SU-DHL-6 (cell line): ENCODE results near the gene CTNND2.

Experiments used
- H2AFZ ChIP-seq: fragments of 200-600 bp; sonication (generic); 2 replicates; pipeline ENCODE4 v1.6.1; 2014; ENCODE audit warnings: low read depth, mild to moderate bottlenecking, moderate library complexity, mixed read lengths, antibody characterized with exemption, low read length; ENCODE audit not compliant: severe bottlenecking
- H3F3A ChIP-seq: fragments of 200-600 bp; shearing (Covaris generic); 2 replicates; pipeline ENCODE4 v1.6.0; 2016; ENCODE audit warnings: antibody characterized with exemption, mild to moderate bottlenecking; ENCODE audit not compliant: insufficient read depth
- H3K27ac ChIP-seq: fragments of 200-600 bp; sonication (generic); 2 replicates; pipeline ENCODE4 v1.5.1; 2016; ENCODE audit warnings: low read depth, mild to moderate bottlenecking, low read length, moderate library complexity, mixed read lengths
- H3K27me3 ChIP-seq: fragments of 200-600 bp; sonication (generic), shearing (Covaris generic); 2 replicates; pipeline ENCODE4 v1.6.0; 2014; ENCODE audit warnings: mild to moderate bottlenecking, low read length
- H3K36me3 ChIP-seq: fragments of 200-600 bp; sonication (generic); 2 replicates; pipeline ENCODE4 v1.6.1; 2014; ENCODE audit warnings: mild to moderate bottlenecking, low read length, mixed read lengths
- H3K4me2 ChIP-seq: fragments of 300-600, 200-600 bp; shearing (Covaris generic), sonication (generic); 2 replicates; pipeline ENCODE4 v1.6.0; 2014; ENCODE audit warnings: low read length, low read depth, mild to moderate bottlenecking; ENCODE audit not compliant: poor library complexity, severe bottlenecking
- H3K4me3 ChIP-seq: fragments of 200-600 bp; sonication (generic); 2 replicates; pipeline ENCODE4 v1.5.1; 2014; ENCODE audit warnings: antibody characterized with exemption, low read length, mild to moderate bottlenecking, mixed read lengths; ENCODE audit not compliant: insufficient read depth, poor library complexity, severe bottlenecking
- H3K79me2 ChIP-seq: fragments of 200-600 bp; sonication (generic); 2 replicates; pipeline ENCODE4 v1.6.1; 2014; ENCODE audit warnings: mild to moderate bottlenecking, low read length, moderate library complexity; ENCODE audit not compliant: insufficient read depth
- H3K9ac ChIP-seq: fragments of 200-600 bp; sonication (generic); 2 replicates; pipeline ENCODE4 v1.7.0; 2014; ENCODE audit warnings: mild to moderate bottlenecking, low read length
- H3K9me2 ChIP-seq: fragments of 200-600 bp; sonication (generic); replicated peaks from 2 replicates; pipeline ENCODE4 v1.6.1; 2014; ENCODE audit warnings: low read length; ENCODE audit not compliant: insufficient read depth
- H3K9me3 ChIP-seq: fragments of 200-600 bp; sonication (generic); 2 replicates; pipeline ENCODE4 v1.6.1; 2014; ENCODE audit warnings: low read length, mixed read lengths; ENCODE audit not compliant: insufficient read depth
- H4K20me1 ChIP-seq: fragments of 200-600 bp; sonication (generic); 2 replicates; pipeline ENCODE4 v1.6.1; 2014; ENCODE audit warnings: low read depth, mild to moderate bottlenecking, antibody characterized with exemption, low read length, moderate library complexity, mixed read lengths
- CTCF ChIP-seq: fragments of 200-600 bp; sonication (generic); IDR thresholded peaks from one replicate; pipeline ENCODE4 v1.5.1; 2017; ENCODE audit warnings: antibody characterized with exemption, mild to moderate bottlenecking, low read length, moderate library complexity; ENCODE audit not compliant: insufficient read depth, poor library complexity, severe bottlenecking
- EZH2phosphoT487 ChIP-seq: fragments of 200-600 bp; sonication (generic), shearing (Covaris generic); conservative IDR thresholded peaks from 2 replicates; pipeline ENCODE4 v1.6.1; 2018; ENCODE audit warnings: mild to moderate bottlenecking, antibody characterized with exemption, low read length, moderate library complexity, mixed read lengths

Gene CTNND2

GRCh38 chr5:11504065-11504885, 400.0 kb downstream of the CTNND2 start:
- no peaks in the 10 kb centered on the region for H3K36me3 ChIP-seq
- no peaks in the 10 kb centered on the region for H3K27me3 ChIP-seq
- TF ChIP-seq EZH2phosphoT487 (no peak), CTCF (no peak)
- H2AFZ ChIP-seq: no peak overlapping the region
- H4K20me1 ChIP-seq: no peaks in the 10 kb centered on the region
- H3K9me2 ChIP-seq: no peaks in the 10 kb centered on the region
- H3K27ac ChIP-seq: no peak overlapping the region
- H3F3A ChIP-seq: no peaks in the 10 kb centered on the region
- no peak overlapping the region for H3K4me2 ChIP-seq
- H3K79me2 ChIP-seq: no peaks in the 10 kb centered on the region
- no peak overlapping the region for H3K4me3 ChIP-seq
- H3K9me3 ChIP-seq: no peaks in the 10 kb centered on the region
- H3K9ac ChIP-seq: no peak overlapping the region

- H3K4me2 ChIP-seq: no peak overlapping the region
- H4K20me1 ChIP-seq: no peaks in the 10 kb centered on the region
- no peaks in the 10 kb centered on the region for H3K79me2 ChIP-seq
- no peaks in the 10 kb centered on the region for H3K9me2 ChIP-seq
- no peak overlapping the region for H3K4me3 ChIP-seq
- no peak for TF ChIP-seq CTCF
- no peak for TF ChIP-seq EZH2phosphoT487
- no peaks in the 10 kb centered on the region for H3F3A ChIP-seq
- H3K9me3 ChIP-seq: no peaks in the 10 kb centered on the region
- H3K36me3 ChIP-seq: no peaks in the 10 kb centered on the region
- H3K27me3 ChIP-seq: no peaks in the 10 kb centered on the region
- no peak overlapping the region for H3K9ac ChIP-seq
- no peak overlapping the region for H3K27ac ChIP-seq
- H2AFZ ChIP-seq: no peak overlapping the region
Observed at GRCh38 chr5:11502783-11503182, 401.5 kb downstream of the CTNND2 start.

- no peaks in the 10 kb centered on the region for H3K27me3 ChIP-seq
- H3K9ac ChIP-seq: no peak overlapping the region
- H3K9me2 ChIP-seq: no peaks in the 10 kb centered on the region
- H3K27ac ChIP-seq: no peak overlapping the region
- no peaks in the 10 kb centered on the region for H3F3A ChIP-seq
- H3K36me3 ChIP-seq: no peaks in the 10 kb centered on the region
- no peaks in the 10 kb centered on the region for H4K20me1 ChIP-seq
- H3K4me3 ChIP-seq: no peak overlapping the region
- H3K9me3 ChIP-seq: no peaks in the 10 kb centered on the region
- H3K4me2 ChIP-seq: no peak overlapping the region
- no peak overlapping the region for H2AFZ ChIP-seq
- no peaks in the 10 kb centered on the region for H3K79me2 ChIP-seq
- TF ChIP-seq CTCF: no peak
- TF ChIP-seq EZH2phosphoT487: no peak
Observed at GRCh38 chr5:11497651-11498050, 406.6 kb downstream of the CTNND2 start.
